Neuron (in vitro differentiated cells): ENCODE results near the gene NDUFC2.
"Not testable (repeated sequence)": the region's sequence is repeated elsewhere in the genome, so short reads cannot be mapped to it uniquely, and the experiment has no call there.

ENCODE experiments used
- H2AFZ ChIP-seq: one replicate; pipeline ENCODE4 v1.6.1; 2013; ENCODE audit warnings: low read depth, mild to moderate bottlenecking, inconsistent platforms, low read length, moderate library complexity
- H3K27me3 ChIP-seq: one replicate; pipeline ENCODE4 v1.6.1; 2013; ENCODE audit warnings: low read length; ENCODE audit not compliant: insufficient read depth
- H3K36me3 ChIP-seq: one replicate; pipeline ENCODE4 v1.6.1; 2013; ENCODE audit warnings: low read length; ENCODE audit not compliant: insufficient read depth
- H3K4me1 ChIP-seq: one replicate; pipeline ENCODE4 v1.6.1; 2013; ENCODE audit warnings: low read length; ENCODE audit not compliant: insufficient read depth
- H3K4me3 ChIP-seq: 2 replicates; pipeline ENCODE4 v1.5.1; 2013; ENCODE audit warnings: mild to moderate bottlenecking, low read length, moderate library complexity
- H3K9me3 ChIP-seq: one replicate; pipeline ENCODE4 v1.6.1; 2013; ENCODE audit warnings: low read length

Gene NDUFC2

DNA sequence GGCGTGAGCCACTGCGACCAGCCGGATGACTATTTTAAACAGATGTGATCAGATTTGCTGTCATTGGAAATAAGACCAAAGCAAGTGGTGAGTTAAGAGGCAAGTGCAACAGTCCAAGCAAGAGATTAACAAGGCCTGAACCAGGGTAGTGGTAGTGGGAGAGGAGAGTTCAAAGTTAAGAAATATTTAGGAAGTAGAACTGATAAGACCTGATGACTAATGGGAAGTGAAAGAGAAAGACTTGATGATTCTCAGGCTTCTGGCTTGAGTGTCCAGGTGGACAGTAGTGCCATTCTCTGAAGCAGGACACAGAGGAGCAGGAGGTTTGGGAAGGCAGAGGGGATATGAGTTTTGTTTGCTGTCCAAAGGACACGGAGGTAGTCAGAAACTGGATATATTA lies 7.2 kb downstream of the NDUFC2 start:
- Histone ChIP-seq H3K36me3 (peaks cover 58% of the 10 kb centered on the region), H3K9me3 (no peaks in the 10 kb centered on the region), H3K4me1 (no peaks in the 10 kb centered on the region), H3K4me3 (no peak overlapping the region), H3K27me3 (no peaks in the 10 kb centered on the region), H2AFZ (no peak overlapping the region)

DNA sequence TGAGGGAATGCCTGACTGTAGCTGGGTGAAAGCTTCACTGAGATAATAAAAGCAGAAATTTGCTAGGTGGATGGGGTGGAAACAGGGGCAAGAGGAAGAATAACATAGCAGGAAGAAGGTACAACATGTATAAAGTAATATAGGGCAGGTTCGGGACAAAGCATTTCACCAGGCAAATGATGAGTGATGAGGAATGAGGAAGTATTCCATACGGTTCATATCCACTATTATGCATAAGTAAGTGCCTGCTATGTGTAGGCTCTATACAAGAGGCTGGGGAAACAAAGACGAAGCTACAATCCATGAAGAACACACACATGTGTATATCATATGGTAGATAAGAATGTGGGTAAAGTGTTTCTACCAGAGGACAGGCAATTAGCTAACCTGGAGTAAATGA lies 7.9 kb downstream of the NDUFC2 start:
- H2AFZ ChIP-seq = no peak overlapping the region
- H3K27me3 ChIP-seq = no peaks in the 10 kb centered on the region
- no peaks in the 10 kb centered on the region for H3K9me3 ChIP-seq
- H3K4me3 ChIP-seq = no peak overlapping the region
- peaks cover 53% of the 10 kb centered on the region for H3K36me3 ChIP-seq
- no peaks in the 10 kb centered on the region for H3K4me1 ChIP-seq

GRCh38 chr11:78070621-78071020 lies 9.0 kb downstream of the NDUFC2 start:
- H3K4me1 ChIP-seq = no peaks in the 10 kb centered on the region
- H2AFZ ChIP-seq = no peak overlapping the region
- no peaks in the 10 kb centered on the region for H3K9me3 ChIP-seq
- H3K36me3 ChIP-seq = peaks cover 48% of the 10 kb centered on the region
- no peak overlapping the region for H3K4me3 ChIP-seq
- H3K27me3 ChIP-seq = no peaks in the 10 kb centered on the region

- no peaks in the 10 kb centered on the region for H3K4me1 ChIP-seq
- H3K4me3 ChIP-seq = no peak overlapping the region
- H2AFZ ChIP-seq = no peak overlapping the region
- peaks cover 48% of the 10 kb centered on the region for H3K36me3 ChIP-seq
- no peaks in the 10 kb centered on the region for H3K9me3 ChIP-seq
- H3K27me3 ChIP-seq = no peaks in the 10 kb centered on the region
Observed at GRCh38 chr11:78069465-78069864, 10.2 kb downstream of the NDUFC2 start.

DNA sequence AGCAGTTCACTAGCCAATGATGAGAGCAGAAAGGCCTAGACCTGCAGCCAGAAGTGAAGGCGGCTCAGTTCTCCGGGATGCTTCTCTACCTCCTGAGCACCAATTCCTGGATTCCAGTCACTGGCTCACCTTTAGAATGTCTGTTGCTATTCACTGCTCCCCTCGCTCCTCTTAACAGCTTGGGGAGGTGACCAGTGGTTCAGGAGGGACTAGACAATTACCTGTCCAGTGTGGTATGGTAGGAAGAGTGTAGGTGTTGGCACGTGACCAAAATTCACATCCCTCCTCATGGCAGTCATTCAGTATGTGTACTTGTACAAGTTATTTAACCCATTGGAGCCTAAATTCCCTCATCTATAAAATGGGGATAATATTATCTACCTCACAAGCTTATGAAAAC lies 12.0 kb downstream of the NDUFC2 start:
- Histone ChIP-seq H2AFZ (no peak overlapping the region), H3K4me1 (no peaks in the 10 kb centered on the region), H3K9me3 (no peaks in the 10 kb centered on the region), H3K4me3 (no peak overlapping the region), H3K27me3 (no peaks in the 10 kb centered on the region), H3K36me3 (peaks cover 44% of the 10 kb centered on the region)

GRCh38 chr11:78066471-78066870 lies 13.2 kb downstream of the NDUFC2 start:
- no peaks in the 10 kb centered on the region for H3K9me3 ChIP-seq

GRCh38 chr11:78065203-78065602 lies 14.5 kb downstream of the NDUFC2 start:
- no peaks in the 10 kb centered on the region for H3K9me3 ChIP-seq
- no peak overlapping the region for H3K4me3 ChIP-seq
- H3K4me1 ChIP-seq = no peaks in the 10 kb centered on the region
- no peaks in the 10 kb centered on the region for H3K27me3 ChIP-seq
- H2AFZ ChIP-seq = no peak overlapping the region
- H3K36me3 ChIP-seq = peaks cover 21% of the 10 kb centered on the region

More at GRCh38 chr11:78066471-78066870, 13.2 kb downstream of the NDUFC2 start:
- Histone ChIP-seq H3K4me1 (no peaks in the 10 kb centered on the region), H3K27me3 (no peaks in the 10 kb centered on the region), H3K36me3 (peaks cover 34% of the 10 kb centered on the region), H3K4me3 (no peak overlapping the region), H2AFZ (no peak overlapping the region)

- no peak within 1 kb of the TSS for H3K4me3 ChIP-seq
Observed at GRCh38 chr11:78063440-78064181, 16.1 kb downstream of the NDUFC2 start, which contains the start of gene THRSP. THRSP (plus strand) TSS chr11:78063861; CDS start chr11:78063882, 21 bp downstream.

DNA sequence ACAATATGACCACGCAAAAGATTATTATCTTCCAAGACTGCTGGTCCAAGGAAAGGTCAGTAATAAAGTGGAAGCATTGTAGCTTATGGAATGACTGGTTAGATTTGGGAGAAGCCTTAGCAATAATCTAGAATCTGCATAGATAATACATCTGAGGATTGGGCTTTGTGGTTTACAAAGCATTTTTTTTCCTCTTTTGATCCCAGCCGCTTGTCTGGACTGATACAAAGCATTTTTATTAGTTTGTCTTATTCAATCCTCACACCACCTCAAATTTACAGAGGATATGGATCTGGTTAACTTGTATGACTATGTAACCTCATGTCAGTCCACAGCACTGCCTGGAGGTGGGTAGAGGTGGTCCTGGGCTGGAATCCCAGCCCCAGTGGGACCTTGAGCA lies 17.0 kb downstream of the NDUFC2 start:
- Histone ChIP-seq H3K27me3 (no peaks in the 10 kb centered on the region), H3K4me3 (no peak overlapping the region), H3K9me3 (no peaks in the 10 kb centered on the region), H2AFZ (no peak overlapping the region), H3K36me3 (peaks cover 4% of the 10 kb centered on the region), H3K4me1 (no peaks in the 10 kb centered on the region)

More at GRCh38 chr11:78063440-78064181, 16.1 kb downstream of the NDUFC2 start, which contains the start of gene THRSP:
- no peak within 1 kb of the TSS for H2AFZ ChIP-seq
- no peaks in the 10 kb centered on the region for H3K4me1 ChIP-seq
- no peaks in the 10 kb centered on the region for H3K9me3 ChIP-seq
- H3K27me3 ChIP-seq = no peaks in the 10 kb centered on the region
- H3K36me3 ChIP-seq = peaks cover 6% of the 10 kb centered on the region

- Histone ChIP-seq H3K4me3 (no peak overlapping the region), H3K4me1 (no peaks in the 10 kb centered on the region), H3K27me3 (no peaks in the 10 kb centered on the region), H2AFZ (no peak overlapping the region), H3K9me3 (no peaks in the 10 kb centered on the region), H3K36me3 (no peaks in the 10 kb centered on the region)
Observed at GRCh38 chr11:78061921-78062311, 17.7 kb downstream of the NDUFC2 start.

DNA sequence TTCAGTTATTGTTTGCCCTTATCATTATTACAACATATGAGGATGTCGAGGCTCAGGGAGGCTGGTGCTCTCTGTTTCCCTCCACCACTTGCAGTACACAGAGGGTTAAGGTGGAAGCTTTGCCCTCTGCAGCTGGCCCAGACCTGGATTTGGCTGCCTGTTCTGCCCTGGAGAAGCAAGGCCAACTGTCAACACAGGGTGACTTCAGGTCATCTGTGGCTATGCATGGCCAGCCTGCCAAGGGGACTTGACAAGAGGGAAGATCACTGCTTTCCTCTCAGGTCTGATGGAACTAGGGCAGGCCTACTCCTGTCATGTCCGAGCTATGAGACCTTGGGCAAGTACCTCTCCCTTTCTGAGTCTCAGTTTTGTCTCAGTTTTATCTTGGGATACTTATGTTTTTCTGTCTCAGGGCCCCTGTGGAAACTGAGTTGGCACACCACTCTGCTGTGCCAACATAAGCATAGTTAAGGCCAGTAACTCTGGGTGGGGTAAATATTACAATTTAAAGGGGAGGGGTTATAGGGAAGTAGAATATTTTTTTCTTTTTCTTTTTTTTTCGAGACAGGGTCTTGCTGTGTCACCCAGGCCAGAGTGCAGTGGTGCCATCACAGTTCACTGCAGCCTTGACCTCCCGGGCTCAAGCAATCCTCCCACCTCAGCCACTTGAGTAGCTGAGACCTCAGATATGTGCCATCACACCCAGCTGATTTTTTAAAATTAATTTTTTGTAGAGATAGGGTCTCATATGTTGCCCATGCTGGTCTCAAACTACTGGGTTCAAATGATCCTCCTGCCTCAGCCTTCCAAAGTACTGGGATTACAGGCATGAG lies 18.4 kb downstream of the NDUFC2 start:
- Histone ChIP-seq H3K27me3 (no peaks in the 10 kb centered on the region), H3K36me3 (no peaks in the 10 kb centered on the region), H2AFZ (no peak overlapping the region), H3K4me3 (no peak overlapping the region), H3K4me1 (no peaks in the 10 kb centered on the region), H3K9me3 (no peaks in the 10 kb centered on the region)

DNA sequence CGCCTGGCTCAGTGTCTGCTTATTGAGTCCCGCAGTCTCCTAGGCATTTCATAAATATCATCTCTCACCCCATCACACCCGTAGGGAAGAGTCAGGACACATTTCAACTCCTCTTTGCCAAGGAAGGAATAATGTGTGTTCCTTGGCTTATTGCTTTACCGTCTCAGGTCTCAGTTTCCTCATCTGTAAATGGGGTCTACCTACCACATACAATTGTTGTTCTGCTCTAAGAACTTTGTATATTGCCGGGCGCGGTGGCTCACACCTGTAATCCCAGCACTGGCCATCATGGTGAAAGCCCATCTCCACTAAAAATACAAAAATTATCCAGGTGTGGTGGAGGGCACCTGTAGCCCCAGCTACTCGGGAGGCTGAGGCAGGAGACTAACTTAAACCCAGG lies 19.1 kb downstream of the NDUFC2 start:
- H3K27me3 ChIP-seq = no peaks in the 10 kb centered on the region
- no peaks in the 10 kb centered on the region for H3K9me3 ChIP-seq
- H3K36me3 ChIP-seq = no peaks in the 10 kb centered on the region
- H3K4me3 ChIP-seq = no peak overlapping the region
- H3K4me1 ChIP-seq = no peaks in the 10 kb centered on the region
- H2AFZ ChIP-seq = no peak overlapping the region

DNA sequence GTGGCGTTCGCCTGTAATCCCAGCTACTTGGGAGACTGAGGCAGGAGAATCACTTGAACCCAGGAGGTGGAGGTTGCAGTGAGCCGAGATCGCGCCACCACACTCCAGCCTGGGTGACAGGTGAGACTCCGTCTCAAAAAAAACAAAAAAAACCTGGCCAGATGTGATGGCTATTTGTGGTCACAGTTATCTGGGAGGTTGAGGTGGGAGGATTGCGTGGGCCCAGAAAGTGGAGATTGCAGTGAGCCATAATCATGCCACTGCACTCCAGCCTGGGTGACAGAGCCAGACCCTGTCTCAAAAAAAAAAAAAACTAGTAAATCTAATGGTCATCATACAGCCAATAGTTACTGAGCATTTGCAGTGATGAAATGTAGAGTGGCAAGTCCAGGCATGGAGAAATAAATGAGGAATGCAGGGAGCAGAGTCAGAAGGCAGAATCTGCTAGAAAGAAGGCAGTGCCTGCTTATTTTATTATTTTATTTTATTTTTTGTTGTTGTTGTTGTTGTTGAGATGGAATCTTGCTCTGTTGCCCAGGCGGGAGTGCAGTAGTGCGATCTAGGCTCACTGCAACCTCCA lies 19.8 kb downstream of the NDUFC2 start:
- H3K4me3 ChIP-seq, H3K36me3 ChIP-seq, H2AFZ ChIP-seq, H3K4me1 ChIP-seq, H3K9me3 ChIP-seq, H3K27me3 ChIP-seq: not testable (repeated sequence)
